Measurements from ENCODE around the gene RASL10A.

Gene RASL10A

GRCh38 chr22:29339381-29340235, 24.1 kb upstream of the RASL10A start:
- no peak for DNase-seq

GRCh38 chr22:29338398-29338797, 22.9 kb upstream of the RASL10A start:
- DNase-seq: no peak

GRCh38 chr22:29337631-29338284, 22.3 kb upstream of the RASL10A start:
- no peak for DNase-seq

- no peak for DNase-seq
These were observed 21.4 kb upstream of the RASL10A start for GRCh38 chr22:29336751-29337490.

- no peak for DNase-seq
These were observed 20.2 kb upstream of the RASL10A start for GRCh38 chr22:29335656-29336055.

- DNase-seq: no peak
These were observed 19.3 kb upstream of the RASL10A start for GRCh38 chr22:29334696-29335344.

- DNase-seq: no peak
These were observed 18.7 kb upstream of the RASL10A start for GRCh38 chr22:29334148-29334547.

GRCh38 chr22:29332886-29333496, 17.5 kb upstream of the RASL10A start:
- DNase-seq: no peak

DNA sequence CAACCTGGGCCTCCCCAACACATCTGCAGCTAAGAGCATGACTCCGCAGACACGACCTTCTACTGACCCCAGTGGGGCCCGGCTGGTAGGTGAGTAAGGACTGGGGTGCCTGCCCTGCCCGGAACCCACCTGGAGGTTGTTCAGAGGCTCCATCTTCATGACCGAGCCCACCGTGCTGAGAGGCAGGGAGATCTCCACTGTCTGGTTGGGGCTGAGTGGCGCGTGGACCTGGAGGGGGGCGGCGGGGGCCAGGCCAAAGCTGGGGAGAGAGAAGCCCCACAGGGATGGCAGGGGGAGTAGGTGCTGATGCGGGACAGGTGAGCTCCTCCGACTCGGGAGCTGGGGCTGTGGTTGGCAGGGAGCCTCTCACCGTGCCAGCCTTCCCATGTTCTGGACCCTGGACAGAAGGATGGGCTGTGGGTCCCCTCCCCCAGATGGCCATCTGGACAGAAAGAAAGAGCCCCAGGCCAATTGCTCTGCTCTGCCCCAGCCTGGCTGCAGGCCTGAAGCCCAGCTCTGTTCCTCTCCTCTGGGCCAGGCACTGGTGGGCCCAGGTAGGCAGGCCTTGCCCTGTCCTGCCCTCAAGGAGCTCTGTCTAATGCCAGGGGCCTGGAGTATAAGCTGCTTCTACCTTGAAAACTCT, 16.3 kb upstream of the RASL10A start:
- DNase-seq: no peak

DNA sequence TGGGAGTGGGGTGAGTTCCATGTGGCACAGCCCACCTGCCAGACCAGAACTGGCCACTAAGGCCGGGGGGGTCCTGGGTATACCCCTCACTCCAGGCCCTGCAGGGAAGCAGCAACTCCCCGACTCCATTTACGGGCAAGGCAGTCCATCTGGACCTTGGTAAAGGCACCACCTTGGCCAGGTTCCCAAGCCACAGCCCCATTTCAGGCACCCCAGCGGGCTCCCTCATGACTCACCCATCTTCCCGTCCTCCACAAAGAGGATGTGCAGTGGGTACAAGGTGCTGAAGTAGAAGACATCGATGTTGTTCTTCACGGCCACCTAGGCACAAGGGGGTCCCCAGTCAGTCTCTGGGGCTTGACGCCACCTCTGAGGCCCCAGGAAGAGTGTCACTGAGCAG, 15.7 kb upstream of the RASL10A start:
- DNase-seq: no peak

- peak; percentile 19 for DNase-seq
These were observed 15.3 kb upstream of the RASL10A start for GRCh38 chr22:29330753-29331152.

DNA sequence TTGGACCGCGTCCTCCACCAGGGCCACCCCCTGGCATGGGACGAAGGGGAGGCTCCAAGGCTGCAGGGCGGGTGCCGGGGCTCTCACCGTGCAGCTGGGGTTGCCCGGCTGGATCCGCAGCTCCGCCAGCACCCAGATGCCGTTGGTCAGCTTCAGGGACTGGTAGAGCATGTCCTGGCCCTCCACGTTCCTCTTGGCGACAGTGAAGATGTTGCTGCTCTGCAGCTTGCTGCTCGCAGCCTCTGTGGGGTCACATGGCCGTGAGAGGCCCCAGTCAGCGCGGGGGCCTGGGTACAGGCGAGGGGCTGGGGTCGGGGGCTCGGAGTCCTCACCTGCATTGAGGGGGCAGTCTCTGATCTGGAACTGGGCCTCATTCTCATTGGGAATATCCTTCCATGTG, 14.8 kb upstream of the RASL10A start:
- DNase-seq: no peak

GRCh38 chr22:29329581-29329980, 14.1 kb upstream of the RASL10A start:
- no peak for DNase-seq

GRCh38 chr22:29328566-29329500, 13.3 kb upstream of the RASL10A start:
- DNase-seq: no peak

- no peak for DNase-seq
These were observed 12.6 kb upstream of the RASL10A start for GRCh38 chr22:29328055-29328454.

DNA sequence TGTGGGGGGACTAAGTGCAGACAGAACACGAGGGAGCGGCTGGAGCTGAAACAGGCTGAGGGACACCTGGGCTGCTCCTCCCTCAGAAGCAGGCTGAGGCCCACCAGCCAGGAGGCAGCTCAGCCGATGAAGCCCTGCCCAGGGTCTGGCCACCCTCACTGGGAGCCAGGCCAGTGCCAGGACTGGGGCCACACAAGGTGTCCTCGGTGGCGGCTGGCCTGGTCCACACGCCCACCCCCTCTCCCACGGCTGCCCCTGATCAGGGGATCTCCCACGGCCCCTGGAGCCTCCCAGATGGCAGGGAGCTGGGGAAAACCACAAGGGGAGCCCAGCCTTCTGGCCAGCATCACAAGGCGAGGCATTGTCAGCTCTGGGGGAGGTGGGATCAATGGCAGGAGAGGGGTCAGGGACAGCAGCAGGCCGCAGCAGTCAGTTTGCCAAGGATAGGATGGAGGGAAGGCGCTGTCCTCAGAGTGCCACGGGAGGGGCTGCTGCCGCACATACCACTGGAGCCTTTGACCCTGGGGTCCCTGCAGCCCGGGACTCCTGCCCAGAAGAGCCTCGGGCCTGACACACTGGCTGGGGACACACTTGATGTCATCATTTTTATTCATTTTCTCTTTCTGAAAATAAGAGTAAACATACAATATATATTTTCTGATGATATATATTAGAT, 11.7 kb upstream of the RASL10A start:
- DNase-seq: no peak

DNA sequence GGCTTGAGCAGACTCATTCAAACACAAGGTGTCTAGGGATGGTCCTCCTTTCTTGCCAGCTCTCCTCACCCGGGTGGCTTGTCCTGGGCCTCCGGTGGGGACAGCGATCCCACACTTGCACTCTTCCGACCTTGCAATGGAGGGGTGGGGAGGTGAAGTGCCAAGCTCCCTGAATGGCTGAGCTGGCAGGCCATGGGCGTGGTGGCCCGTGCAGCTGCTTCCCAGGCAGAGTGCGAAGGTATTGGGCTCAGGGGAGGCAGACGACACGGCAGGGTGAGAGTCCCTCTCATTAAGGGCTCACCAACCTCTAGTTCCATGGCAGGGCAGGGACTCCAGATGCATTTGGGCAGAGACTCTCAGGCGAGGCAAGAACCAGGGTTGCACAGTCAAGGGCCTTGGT, 11.0 kb upstream of the RASL10A start:
- no peak for DNase-seq

GRCh38 chr22:29325785-29326315, 10.4 kb upstream of the RASL10A start:
- no peak for DNase-seq

- no peak for DNase-seq
These were observed 9.9 kb upstream of the RASL10A start for GRCh38 chr22:29325356-29325755.

DNA sequence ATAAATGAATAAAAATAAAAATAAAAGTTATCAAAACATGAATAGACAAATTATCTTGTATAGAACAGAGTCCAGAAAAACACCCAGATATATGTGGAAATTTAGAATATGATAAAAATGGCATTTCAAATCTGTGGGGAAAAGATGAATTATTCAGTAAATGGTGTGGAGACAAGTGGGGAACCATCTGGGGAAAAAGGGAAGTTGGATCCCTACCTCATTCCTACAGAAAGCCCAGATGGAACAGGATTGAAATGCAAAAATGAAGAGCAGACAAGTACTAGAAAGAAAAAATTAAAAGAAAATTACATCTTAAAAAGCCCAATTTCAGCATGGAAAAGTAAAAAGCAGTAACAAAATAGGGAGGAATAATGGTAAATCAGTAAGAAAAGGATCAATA, 8.1 kb upstream of the RASL10A start:
- DNase-seq: no peak

All from right kidney (tissue), 1 donor.